Gastrocnemius medialis (tissue), 4 donors: ENCODE results near the gene FBN2. TPM values are rescaled to one million over a fixed set of nuclear protein-coding genes. Genes with fewer than 3 reads are reported as not detected.

Experiments used
- ATAC-seq, 2 donors: fragments of 150-250 bp; one replicate each; pipeline ENCODE4 v1.9.1; 2016
- DNase-seq, 2 donors: peaks; one replicate each; pipeline ENCODE4 v3.0.0-alpha.2; 2019
- H3K27ac ChIP-seq, 4 donors: fragments of 200-600 bp; sonication (generic); 1 replicate in 1 of 4; 2 replicates in 3 of 4; pipeline ENCODE4 v1.5.1; 2016 to 2018; ENCODE audit warnings: mild to moderate bottlenecking in 2 of 4, moderate library complexity in 1 of 4
- H3K27me3 ChIP-seq, 3 donors: fragments of 200-600 bp; sonication (generic) in 2 of 3; 1 replicate in 1 of 3; 2 replicates in 2 of 3; pipeline versions ENCODE4 v1.5.1 to v1.6.0; 2016 to 2019; ENCODE audit warnings: mild to moderate bottlenecking in 1 of 3, moderate library complexity in 1 of 3
- H3K36me3 ChIP-seq, 2 donors: fragments of 200-600 bp; sonication (generic) in 1 of 2; one replicate each; pipeline ENCODE4 v1.5.1; 2017 to 2018
- H3K4me1 ChIP-seq, 2 donors: fragments of 200-600 bp; sonication (generic) in 1 of 2; one replicate each; pipeline ENCODE4 v1.5.1; 2016 to 2017; ENCODE audit warnings: mild to moderate bottlenecking in 2 of 2
- H3K4me3 ChIP-seq, 4 donors: fragments of 200-600 bp; sonication (generic) in 3 of 4; 1 replicate in 1 of 4; 2 replicates in 3 of 4; pipeline ENCODE4 v1.5.1; 2016 to 2019; ENCODE audit warnings: mild to moderate bottlenecking in 2 of 4
- H3K9me3 ChIP-seq, 3 donors: fragments of 200-600 bp; sonication (generic) in 2 of 3; 1 replicate in 1 of 3; 2 replicates in 2 of 3; pipeline ENCODE4 v1.5.1; 2016 to 2019
- POLR2A ChIP-seq, 2 donors: fragments of 450-650 bp; IDR thresholded peaks; one replicate each; pipeline ENCODE4 v1.6.1; 2017; ENCODE audit warnings: antibody characterized with exemption in 2 of 2, mild to moderate bottlenecking in 2 of 2, moderate library complexity in 2 of 2
- in situ Hi-C, 4 donors: fragments of 200-750 bp; cut with MboI; loops; one replicate each; pipeline versions ENCODE4 v1.15.0 to v1.8.0; 2017; ENCODE audit warnings: low sequenced_read_pairs in 4 of 4
- intact Hi-C: fragments of 100-400 bp; cut with DNase I; formaldehyde crosslinking; loops from one replicate; pipeline ENCODE4 v1.15.1; 2023; ENCODE audit warnings: low total_unique reads
- total RNA-seq, 4 donors: library from RNA; depleted of rRNA; stranded (reverse); fragments of >200 nt; gene quantifications; one replicate each; pipeline versions ENCODE4 v1.1.0 to v1.2.3, GENCODE V29; 2016
- TF ChIP-seq, protein P1 (sequence below), 5 experiments: fragments of 450-650 bp in 3 of 5; fragments of 200-600 bp in 2 of 5; sonication (generic) in 2 of 5; IDR thresholded peaks in 4 of 5; conservative IDR thresholded peaks in 1 of 5; 1 replicate in 4 of 5; 2 replicates in 1 of 5; pipeline ENCODE4 v1.5.1; 2016 to 2019; ENCODE audit warnings: antibody characterized with exemption in 5 of 5, mild to moderate bottlenecking in 3 of 5, moderate library complexity in 3 of 5

The FBN2 gene
- total RNA-seq, 4 donors from 2014 or later: 0.07 to 0.20 TPM; not detected in 2

DNA sequence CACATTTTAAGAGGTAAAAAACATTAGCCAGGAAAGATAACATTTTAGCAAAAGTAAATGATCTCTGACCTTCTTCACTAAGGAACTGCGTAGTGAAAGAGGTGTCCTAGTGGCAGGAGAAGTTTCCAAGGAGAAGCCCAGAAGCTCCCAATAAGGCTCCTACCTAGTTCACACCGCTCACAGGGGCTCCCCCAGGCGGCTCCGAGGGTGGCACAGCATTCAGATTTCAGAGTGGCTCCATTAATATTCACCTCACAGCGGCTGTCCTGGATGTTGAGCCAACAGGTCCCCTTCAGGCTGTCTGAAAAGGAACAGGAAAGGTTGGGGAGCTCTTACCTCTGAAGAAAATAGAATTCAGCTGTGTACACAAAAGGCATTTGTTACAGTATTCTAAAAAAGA lies 187.3 kb downstream of the FBN2 start:
- H3K9me3 ChIP-seq: no peaks in the 10 kb centered on the region
- intact Hi-C loops: no loop called here
- in situ Hi-C loops: no loop called here
- H3K27ac ChIP-seq: no peak overlapping the region
- ATAC-seq (no peak), DNase-seq (no peak)
- no peak for TF ChIP-seq POLR2A (IDR thresholded peaks at IDR 0.05)
- TF ChIP-seq, protein P1, sequence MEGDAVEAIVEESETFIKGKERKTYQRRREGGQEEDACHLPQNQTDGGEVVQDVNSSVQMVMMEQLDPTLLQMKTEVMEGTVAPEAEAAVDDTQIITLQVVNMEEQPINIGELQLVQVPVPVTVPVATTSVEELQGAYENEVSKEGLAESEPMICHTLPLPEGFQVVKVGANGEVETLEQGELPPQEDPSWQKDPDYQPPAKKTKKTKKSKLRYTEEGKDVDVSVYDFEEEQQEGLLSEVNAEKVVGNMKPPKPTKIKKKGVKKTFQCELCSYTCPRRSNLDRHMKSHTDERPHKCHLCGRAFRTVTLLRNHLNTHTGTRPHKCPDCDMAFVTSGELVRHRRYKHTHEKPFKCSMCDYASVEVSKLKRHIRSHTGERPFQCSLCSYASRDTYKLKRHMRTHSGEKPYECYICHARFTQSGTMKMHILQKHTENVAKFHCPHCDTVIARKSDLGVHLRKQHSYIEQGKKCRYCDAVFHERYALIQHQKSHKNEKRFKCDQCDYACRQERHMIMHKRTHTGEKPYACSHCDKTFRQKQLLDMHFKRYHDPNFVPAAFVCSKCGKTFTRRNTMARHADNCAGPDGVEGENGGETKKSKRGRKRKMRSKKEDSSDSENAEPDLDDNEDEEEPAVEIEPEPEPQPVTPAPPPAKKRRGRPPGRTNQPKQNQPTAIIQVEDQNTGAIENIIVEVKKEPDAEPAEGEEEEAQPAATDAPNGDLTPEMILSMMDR (IDR thresholded peaks at IDR 0.05 in 4 of 5, conservative IDR thresholded peaks at IDR 0.05 in 1 of 5): no peak
- no peaks in the 10 kb centered on the region for H3K36me3 ChIP-seq
- H3K27me3 ChIP-seq: no peaks in the 10 kb centered on the region
- no peak overlapping the region for H3K4me3 ChIP-seq
- H3K4me1 ChIP-seq: peaks cover 11 to 13% of the 10 kb centered on the region in 2 donors

DNA sequence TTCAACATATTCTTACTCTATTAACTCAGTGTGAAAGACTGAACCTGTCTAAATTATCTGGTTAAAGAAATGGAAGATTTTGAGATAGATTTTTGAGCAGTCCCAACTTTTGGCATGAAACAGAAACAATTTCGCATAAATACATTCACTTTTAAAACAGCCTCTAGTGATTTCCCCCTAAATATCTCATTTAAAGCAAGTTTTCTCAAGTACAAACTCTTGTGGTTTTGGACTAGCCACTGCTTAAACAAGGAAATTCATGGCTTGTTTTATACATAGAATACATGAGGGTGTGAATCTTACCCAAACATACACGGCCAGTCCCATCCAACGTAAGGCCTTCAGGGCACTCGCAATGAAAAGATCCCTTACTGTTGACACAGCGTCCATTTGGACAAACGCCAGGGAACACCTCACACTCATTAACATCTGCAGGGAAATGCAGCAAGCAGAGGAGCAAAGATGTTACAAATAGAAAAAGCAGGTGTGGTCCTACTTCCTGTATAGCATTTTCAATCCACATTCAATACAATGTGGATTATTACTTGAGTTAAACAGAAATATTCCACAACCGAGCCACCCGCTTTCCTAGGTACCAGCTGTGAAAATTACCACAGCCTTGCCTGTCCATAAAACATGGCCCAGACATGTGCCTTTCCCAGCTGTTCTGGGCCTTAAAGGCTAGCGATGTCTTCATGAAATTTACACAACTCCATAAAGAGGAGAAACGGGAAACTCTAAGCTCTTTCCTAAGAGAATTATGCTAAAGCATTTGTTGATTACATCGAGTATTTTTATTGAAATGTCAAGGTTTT lies 188.8 kb downstream of the FBN2 start:
- H3K27ac ChIP-seq: no peak overlapping the region
- no peaks in the 10 kb centered on the region for H3K36me3 ChIP-seq
- ATAC-seq (no peak), DNase-seq (no peak)
- no peaks in the 10 kb centered on the region for H3K27me3 ChIP-seq
- intact Hi-C loops: no loop called here
- TF ChIP-seq, protein P1 (IDR thresholded peaks at IDR 0.05 in 4 of 5, conservative IDR thresholded peaks at IDR 0.05 in 1 of 5): no peak
- no peak for TF ChIP-seq POLR2A (IDR thresholded peaks at IDR 0.05)
- no peaks in the 10 kb centered on the region for H3K9me3 ChIP-seq
- H3K4me1 ChIP-seq: peaks cover 14 to 17% of the 10 kb centered on the region in 2 donors
- in situ Hi-C loops: no loop called here
- H3K4me3 ChIP-seq: no peak overlapping the region

DNA sequence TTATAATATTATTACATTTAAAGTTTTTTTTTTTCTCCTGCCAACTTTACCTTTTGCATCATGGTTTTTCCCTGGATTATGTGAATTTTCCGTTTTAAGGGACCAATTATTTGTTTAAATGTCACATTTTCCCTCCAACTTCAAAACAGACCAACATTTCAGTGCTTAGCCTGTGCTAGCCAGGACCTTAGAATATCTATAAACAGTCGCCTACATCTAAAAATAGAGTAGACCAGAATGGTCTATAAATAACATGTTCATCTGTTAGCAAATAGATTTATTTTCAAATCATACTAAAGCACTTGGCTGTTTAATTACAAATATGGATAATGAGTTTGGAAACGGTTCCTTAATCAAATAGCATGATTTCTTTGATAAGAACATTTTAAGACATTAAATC lies 192.0 kb downstream of the FBN2 start:
- Histone ChIP-seq H3K27me3 (no peaks in the 10 kb centered on the region), H3K9me3 (no peaks in the 10 kb centered on the region), H3K36me3 (no peaks in the 10 kb centered on the region), H3K4me1 (peaks cover 19 to 22% of the 10 kb centered on the region in 2 donors), H3K4me3 (no peak overlapping the region), H3K27ac (peak overlapping the region in 3 of 4 donors; percentile 43 to 54 (median 51))
- intact Hi-C loops (no loop called here), in situ Hi-C loops (no loop called here)
- DNase-seq (no peak), ATAC-seq (peak; percentile 81 to 95)
- no peak for TF ChIP-seq POLR2A (IDR thresholded peaks at IDR 0.05)
- TF ChIP-seq, protein P1 (IDR thresholded peaks at IDR 0.05 in 4 of 5, conservative IDR thresholded peaks at IDR 0.05 in 1 of 5): no peak

DNA sequence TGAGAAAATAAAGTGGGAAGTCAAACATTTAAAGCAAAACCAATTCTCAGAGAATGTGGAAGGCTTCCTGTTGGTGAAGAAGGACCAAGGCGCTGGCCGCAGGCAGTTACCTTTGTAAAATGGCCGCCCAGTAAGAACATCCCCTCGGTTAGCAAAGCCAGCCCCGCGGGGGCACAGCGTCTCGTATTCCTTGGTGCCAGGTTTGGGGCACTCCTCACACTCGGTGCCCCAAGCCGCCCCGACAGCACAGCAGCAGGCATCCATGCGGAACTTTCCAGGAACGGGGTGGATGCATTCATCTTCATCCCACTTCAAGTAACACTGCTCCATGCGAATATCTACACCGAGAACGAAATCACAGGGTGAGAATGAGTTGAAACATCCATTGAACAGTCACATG lies 192.8 kb downstream of the FBN2 start:
- H3K27ac ChIP-seq: peak overlapping the region in 1 of 4 donors; percentile 51
- in situ Hi-C loops: no loop called here

More for the DNA sequence above, 192.8 kb downstream of the FBN2 start:
- no peaks in the 10 kb centered on the region for H3K36me3 ChIP-seq
- TF ChIP-seq, protein P1 (IDR thresholded peaks at IDR 0.05 in 4 of 5, conservative IDR thresholded peaks at IDR 0.05 in 1 of 5): no peak
- no peak for TF ChIP-seq POLR2A (IDR thresholded peaks at IDR 0.05)
- intact Hi-C loops: no loop called here
- peaks cover 19 to 22% of the 10 kb centered on the region in 2 donors for H3K4me1 ChIP-seq
- DNase-seq: no peak
- H3K9me3 ChIP-seq: no peaks in the 10 kb centered on the region
- no peak for ATAC-seq
- H3K4me3 ChIP-seq: no peak overlapping the region
- H3K27me3 ChIP-seq: no peaks in the 10 kb centered on the region
